Thoracic aorta (tissue), 2 donors: ENCODE measurements around the gene AHNAK. TPM values are rescaled to one million over a fixed set of nuclear protein-coding genes. Genes with fewer than 3 reads are reported as not detected.

Experiments
- ATAC-seq: fragments of 150-250 bp; one replicate; pipeline ENCODE4 v1.8.0; 2017; ENCODE audit warnings: low read depth; ENCODE audit not compliant: insufficient number of reproducible peaks, low FRiP score
- DNase-seq: peaks from one replicate; pipeline ENCODE4 v3.0.0-alpha.2; 2020; ENCODE audit warnings: low spot score
- H3K27ac ChIP-seq, 2 donors: fragments of 200-600 bp; sonication (generic); 1 replicate in 1 of 2; 2 replicates in 1 of 2; pipeline ENCODE4 v1.5.1; 2016; ENCODE audit warnings: mild to moderate bottlenecking in 2 of 2, moderate library complexity in 2 of 2
- H3K27me3 ChIP-seq: fragments of 200-600 bp; sonication (generic); replicated peaks from 2 replicates; pipeline ENCODE4 v1.6.0; 2016; ENCODE audit warnings: mild to moderate bottlenecking; ENCODE audit not compliant: insufficient read depth
- H3K36me3 ChIP-seq: fragments of 200-600 bp; sonication (generic); one replicate; pipeline ENCODE4 v1.5.1; 2016
- H3K4me1 ChIP-seq, 2 donors: fragments of 200-600 bp; sonication (generic); 1 replicate in 1 of 2; 2 replicates in 1 of 2; pipeline versions ENCODE4 v1.5.1 to v1.6.0; 2016; ENCODE audit warnings: low read depth in 2 of 2, mild to moderate bottlenecking in 1 of 2; ENCODE audit not compliant: control insufficient read depth in 1 of 2
- H3K4me3 ChIP-seq: fragments of 200-600 bp; sonication (generic); 2 replicates; pipeline ENCODE4 v1.5.1; 2016; ENCODE audit warnings: mild to moderate bottlenecking
- H3K9me3 ChIP-seq: fragments of 200-600 bp; sonication (generic); 2 replicates; pipeline ENCODE4 v1.5.1; 2016
- CTCF ChIP-seq: fragments of 200-600 bp; sonication (generic); IDR thresholded peaks from one replicate; pipeline ENCODE4 v1.5.1; 2019; ENCODE audit warnings: antibody characterized with exemption
- total RNA-seq, 2 donors: library from RNA; depleted of rRNA; stranded (reverse); fragments of >200 nt; gene quantifications; one replicate each; pipeline versions ENCODE4 v1.1.0 to v1.2.3, GENCODE V29; 2016

AHNAK gene
- total RNA-seq, 2 donors from 2014 or later = 1,009 to 1,046 TPM

DNA sequence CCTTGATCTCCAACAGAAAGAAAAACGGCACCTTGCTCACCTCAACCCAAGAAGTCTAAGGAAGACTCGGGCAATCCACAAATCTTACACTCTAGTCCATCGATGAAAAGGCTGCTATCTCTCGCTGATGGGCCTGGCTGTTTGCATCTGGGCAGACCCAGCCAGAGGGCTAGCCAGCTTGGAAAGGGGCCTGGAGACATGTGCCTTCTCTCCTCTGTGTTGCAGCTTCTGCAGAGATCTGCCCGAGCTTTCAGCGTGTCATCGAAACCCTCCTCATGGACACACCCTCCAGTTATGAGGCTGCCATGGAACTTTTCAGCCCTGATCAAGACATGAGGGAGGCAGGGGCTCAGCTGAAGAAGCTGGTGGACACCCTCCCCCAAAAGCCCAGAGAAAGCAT is 124.6 kb downstream of the AHNAK start:
- H3K36me3 ChIP-seq = no peaks in the 10 kb centered on the region
- ATAC-seq (no peak), DNase-seq (no peak)
- no peaks in the 10 kb centered on the region for H3K27me3 ChIP-seq
- no peak for TF ChIP-seq CTCF
- H3K4me1 ChIP-seq = peaks cover 0 to 7% of the 10 kb centered on the region in 2 donors
- H3K4me3 ChIP-seq = no peak overlapping the region
- H3K27ac ChIP-seq = no peak overlapping the region
- no peaks in the 10 kb centered on the region for H3K9me3 ChIP-seq

- TF ChIP-seq CTCF = no peak
- no peak overlapping the region for H3K4me3 ChIP-seq
- no peak overlapping the region for H3K27ac ChIP-seq
Observed at GRCh38 chr11:62420882-62421281, 125.7 kb downstream of the AHNAK start.

GRCh38 chr11:62419943-62420342 is 126.7 kb downstream of the AHNAK start:
- H3K27ac ChIP-seq = no peak overlapping the region
- H3K27me3 ChIP-seq = no peaks in the 10 kb centered on the region
- H3K36me3 ChIP-seq = no peaks in the 10 kb centered on the region
- DNase-seq = no peak
- TF ChIP-seq CTCF = no peak
- H3K4me1 ChIP-seq = peaks cover 0 to 7% of the 10 kb centered on the region in 2 donors
- ATAC-seq = no peak
- no peaks in the 10 kb centered on the region for H3K9me3 ChIP-seq
- H3K4me3 ChIP-seq = no peak overlapping the region

More at GRCh38 chr11:62420882-62421281, 125.7 kb downstream of the AHNAK start:
- H3K36me3 ChIP-seq = no peaks in the 10 kb centered on the region
- peaks cover 0 to 7% of the 10 kb centered on the region in 2 donors for H3K4me1 ChIP-seq
- ATAC-seq = no peak
- H3K27me3 ChIP-seq = no peaks in the 10 kb centered on the region
- H3K9me3 ChIP-seq = no peaks in the 10 kb centered on the region
- DNase-seq = no peak

DNA sequence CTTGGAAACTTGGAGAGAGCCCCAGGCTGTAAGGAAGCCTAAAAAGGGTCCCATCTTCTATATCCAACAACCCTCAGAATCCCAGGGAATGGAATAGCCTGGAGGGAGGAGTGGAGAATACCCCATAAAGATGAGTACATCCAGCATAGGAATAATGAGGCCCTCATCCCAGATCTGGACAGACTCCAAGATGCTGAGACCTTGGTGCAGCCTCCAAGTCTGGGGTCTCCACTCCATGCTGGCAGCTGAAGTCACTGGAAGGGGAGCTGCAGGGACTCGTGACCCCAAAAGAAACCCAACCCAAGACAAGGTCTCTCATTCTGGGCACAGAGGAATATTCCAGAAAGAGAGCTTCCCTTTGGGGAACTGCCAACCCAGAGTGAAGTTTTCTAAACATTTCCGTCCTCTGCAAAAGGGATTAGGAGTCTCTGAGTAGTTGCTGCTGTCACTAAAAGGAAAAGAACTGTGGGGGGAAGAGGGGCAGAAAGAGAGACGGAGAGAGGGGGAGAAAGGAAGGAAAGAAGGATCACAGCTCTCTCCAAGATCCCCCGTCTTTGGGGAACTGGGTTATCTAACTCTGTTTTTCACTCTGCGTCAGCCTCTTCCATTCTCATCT is 127.2 kb downstream of the AHNAK start:
- no peaks in the 10 kb centered on the region for H3K9me3 ChIP-seq
- H3K27ac ChIP-seq = no peak overlapping the region
- H3K27me3 ChIP-seq = no peaks in the 10 kb centered on the region
- no peaks in the 10 kb centered on the region for H3K36me3 ChIP-seq
- ATAC-seq = no peak
- no peak for TF ChIP-seq CTCF
- DNase-seq = no peak
- H3K4me1 ChIP-seq = peaks cover 0 to 7% of the 10 kb centered on the region in 2 donors
- no peak overlapping the region for H3K4me3 ChIP-seq

- peaks cover 0 to 7% of the 10 kb centered on the region in 2 donors for H3K4me1 ChIP-seq
- no peak for TF ChIP-seq CTCF
- ATAC-seq = no peak
- H3K27ac ChIP-seq = no peak within 1 kb of the TSS
- H3K4me3 ChIP-seq = no peak within 1 kb of the TSS
- no peaks in the 10 kb centered on the region for H3K9me3 ChIP-seq
- H3K36me3 ChIP-seq = no peaks in the 10 kb centered on the region
- DNase-seq = no peak
- no peaks in the 10 kb centered on the region for H3K27me3 ChIP-seq
Observed at GRCh38 chr11:62418733-62419132, 127.9 kb downstream of the AHNAK start, which contains the start of gene SCGB1A1. Gene SCGB1A1 (plus strand): TSS chr11:62419033. CDS start chr11:62419096, 63 bp downstream.
